ENCODE data around the gene ELMO1.
"Not testable (repeated sequence)": the region's sequence is repeated elsewhere in the genome, so short reads cannot be mapped to it uniquely, and the experiment has no call there.

ELMO1 gene

GRCh38 chr7:36979810-36980248, 468.8 kb downstream of the ELMO1 start:
- no peaks in the 10 kb centered on the region for H3K9me3 ChIP-seq (ENCODE audit: control insufficient read depth, insufficient read depth, low read length)

GRCh38 chr7:36978461-36978860, 470.2 kb downstream of the ELMO1 start:
- no peaks in the 10 kb centered on the region for H3F3A ChIP-seq (ENCODE audit: control insufficient read depth, insufficient read depth)
- no peaks in the 10 kb centered on the region for H3K9me3 ChIP-seq (ENCODE audit: control insufficient read depth, insufficient read depth, low read length)
- H3K27me3 ChIP-seq (ENCODE audit: control insufficient read depth, low read length), result no peaks in the 10 kb centered on the region
- no peaks in the 10 kb centered on the region for H3K36me3 ChIP-seq (ENCODE audit: control insufficient read depth, low read length)
- TF ChIP-seq EZH2phosphoT487 (IDR thresholded peaks at IDR 0.05; ENCODE audit: borderline replicate concordance, low read length) (no peak), CTCF (IDR thresholded peaks at IDR 0.05; ENCODE audit: low read depth, low read length, poor library complexity, severe bottlenecking) (no peak)
- no peaks in the 10 kb centered on the region for H3K4me1 ChIP-seq (ENCODE audit: control insufficient read depth, low read length)
- no peaks in the 10 kb centered on the region for H3K79me2 ChIP-seq (ENCODE audit: control insufficient read depth, low read length)
- H3K4me3 ChIP-seq (ENCODE audit: low read length), result no peak overlapping the region
- no peak overlapping the region for H3K4me2 ChIP-seq (ENCODE audit: low read length)
- no peaks in the 10 kb centered on the region for H3K9me2 ChIP-seq (replicated peaks; ENCODE audit: control insufficient read depth, low read length)
- H3K27ac ChIP-seq (ENCODE audit: low read depth, low read length), result no peak overlapping the region
- H4K20me1 ChIP-seq (ENCODE audit: control insufficient read depth, insufficient read depth, low read depth, low read length), result no peaks in the 10 kb centered on the region

More at GRCh38 chr7:36979810-36980248, 468.8 kb downstream of the ELMO1 start:
- Histone ChIP-seq H3K9me2 (replicated peaks; ENCODE audit: control insufficient read depth, low read length) (no peaks in the 10 kb centered on the region), H3K4me1 (ENCODE audit: control insufficient read depth, low read length) (peaks cover 3% of the 10 kb centered on the region), H3K27me3 (ENCODE audit: control insufficient read depth, low read length) (no peaks in the 10 kb centered on the region), H3K4me3 (ENCODE audit: low read length) (no peak overlapping the region), H3F3A (ENCODE audit: control insufficient read depth, insufficient read depth) (no peaks in the 10 kb centered on the region), H4K20me1 (ENCODE audit: control insufficient read depth, insufficient read depth, low read depth, low read length) (peaks cover 3% of the 10 kb centered on the region; the same call in 1 of the 2 replicates), H3K27ac (ENCODE audit: low read depth, low read length) (no peak overlapping the region), H3K36me3 (ENCODE audit: control insufficient read depth, low read length) (no peaks in the 10 kb centered on the region), H3K79me2 (ENCODE audit: control insufficient read depth, low read length) (no peaks in the 10 kb centered on the region), H3K4me2 (ENCODE audit: low read length) (no peak overlapping the region)
- TF ChIP-seq EZH2phosphoT487 (IDR thresholded peaks at IDR 0.05; ENCODE audit: borderline replicate concordance, low read length), result no peak
- no peak for TF ChIP-seq CTCF (IDR thresholded peaks at IDR 0.05; ENCODE audit: low read depth, low read length, poor library complexity, severe bottlenecking)

GRCh38 chr7:36977878-36978277, 470.8 kb downstream of the ELMO1 start:
- Histone ChIP-seq H3K4me2 (ENCODE audit: low read length) (no peak overlapping the region), H4K20me1 (ENCODE audit: control insufficient read depth, insufficient read depth, low read depth, low read length) (no peaks in the 10 kb centered on the region), H3K9me3 (ENCODE audit: control insufficient read depth, insufficient read depth, low read length) (no peaks in the 10 kb centered on the region), H3K27me3 (ENCODE audit: control insufficient read depth, low read length) (no peaks in the 10 kb centered on the region), H3K79me2 (ENCODE audit: control insufficient read depth, low read length) (no peaks in the 10 kb centered on the region), H3K4me1 (ENCODE audit: control insufficient read depth, low read length) (no peaks in the 10 kb centered on the region), H3F3A (ENCODE audit: control insufficient read depth, insufficient read depth) (no peaks in the 10 kb centered on the region), H3K36me3 (ENCODE audit: control insufficient read depth, low read length) (no peaks in the 10 kb centered on the region), H3K27ac (ENCODE audit: low read depth, low read length) (no peak overlapping the region), H3K4me3 (ENCODE audit: low read length) (no peak overlapping the region), H3K9me2 (replicated peaks; ENCODE audit: control insufficient read depth, low read length) (no peaks in the 10 kb centered on the region)
- TF ChIP-seq CTCF (IDR thresholded peaks at IDR 0.05; ENCODE audit: low read depth, low read length, poor library complexity, severe bottlenecking) (no peak), EZH2phosphoT487 (IDR thresholded peaks at IDR 0.05; ENCODE audit: borderline replicate concordance, low read length) (no peak)

DNA sequence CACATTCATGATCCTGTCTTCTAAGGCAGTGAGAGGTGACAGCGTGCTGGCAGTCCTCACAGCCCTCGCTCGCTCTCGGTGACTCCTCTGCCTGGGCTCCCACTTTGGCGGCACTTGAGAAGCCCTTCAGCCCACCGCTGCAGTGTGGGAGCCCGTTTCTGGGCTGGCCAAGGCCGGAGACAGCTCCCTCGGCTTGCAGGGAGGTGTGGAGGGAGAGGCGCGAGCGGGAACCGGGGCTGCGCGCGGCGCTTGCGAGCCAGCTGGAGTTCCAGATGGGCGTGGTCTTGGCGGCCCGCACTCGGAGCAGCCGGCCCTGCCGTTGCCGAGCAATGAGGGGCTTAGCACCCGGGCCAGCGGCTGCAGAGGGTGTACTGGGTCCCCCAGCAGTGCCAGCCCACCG, 475.1 kb downstream of the ELMO1 start:
- H3K9me3 ChIP-seq (ENCODE audit: control insufficient read depth, insufficient read depth, low read length); H3K27ac ChIP-seq (ENCODE audit: low read depth, low read length); H3K4me3 ChIP-seq (ENCODE audit: low read length); H3K36me3 ChIP-seq (ENCODE audit: control insufficient read depth, low read length); H3K27me3 ChIP-seq (ENCODE audit: control insufficient read depth, low read length); H3K9me2 ChIP-seq (replicated peaks; ENCODE audit: control insufficient read depth, low read length); H3K4me2 ChIP-seq (ENCODE audit: low read length); H4K20me1 ChIP-seq (ENCODE audit: control insufficient read depth, insufficient read depth, low read depth, low read length); H3K79me2 ChIP-seq (ENCODE audit: control insufficient read depth, low read length); H3F3A ChIP-seq (ENCODE audit: control insufficient read depth, insufficient read depth); H3K4me1 ChIP-seq (ENCODE audit: control insufficient read depth, low read length): not testable (repeated sequence)
